KOPT-K1 (cell line): ENCODE results near the gene SKAP1.

ENCODE experiments used
- H3K27ac ChIP-seq: fragments of 200-600 bp; sonication (generic); 2 replicates; pipeline ENCODE4 v1.5.1; 2016; ENCODE audit warnings: antibody characterized with exemption, mild to moderate bottlenecking, low read depth, low read length; ENCODE audit not compliant: poor library complexity, severe bottlenecking
- H3K36me3 ChIP-seq: fragments of 200-600 bp; sonication (generic); 2 replicates; pipeline ENCODE4 v1.5.1; 2017; ENCODE audit warnings: antibody characterized with exemption, mild to moderate bottlenecking, low read length, moderate library complexity; ENCODE audit not compliant: insufficient read depth
- H3K9me3 ChIP-seq: fragments of 200-600 bp; sonication (generic); 2 replicates; pipeline ENCODE4 v1.5.1; 2017; ENCODE audit warnings: antibody characterized with exemption, low read length, mild to moderate bottlenecking; ENCODE audit not compliant: insufficient read depth, poor library complexity, severe bottlenecking

The SKAP1 gene

GRCh38 chr17:48093341-48094045 lies 336.5 kb downstream of the SKAP1 start:
- Histone ChIP-seq H3K9me3 (no peaks in the 10 kb centered on the region), H3K27ac (no peak overlapping the region), H3K36me3 (peaks cover 75% of the 10 kb centered on the region)

GRCh38 chr17:48084932-48085331 lies 345.1 kb downstream of the SKAP1 start:
- H3K9me3 ChIP-seq = no peaks in the 10 kb centered on the region

More at GRCh38 chr17:48084932-48085331, 345.1 kb downstream of the SKAP1 start:
- Histone ChIP-seq H3K27ac (no peak overlapping the region), H3K36me3 (peaks cover 10% of the 10 kb centered on the region; the same call in 1 of the 2 replicates)
